Measurements from ENCODE around the gene LIFR. TPM values are rescaled to one million over a fixed set of nuclear protein-coding genes. Genes with fewer than 3 reads are reported as not detected.

The LIFR gene
- total RNA-seq, 4 donors from 2014 or later = 61.8 to 105 (median 78.0) TPM

GRCh38 chr5:38456657-38457399 is 99.6 kb downstream of the LIFR start:
- no peaks in the 10 kb centered on the region for H3K4me1 ChIP-seq
- 82 to 91% methylated on average over 3 to 4 of the region's 4 CpGs for WGBS, 2 donors (ENCODE audit: low coverage in 1 of 2)
- no peak overlapping the region for H3K27ac ChIP-seq
- H3K36me3 ChIP-seq = no peaks in the 10 kb centered on the region
- H3K4me3 ChIP-seq = no peak overlapping the region
- no peak for TF ChIP-seq POLR2AphosphoS5 (IDR thresholded peaks at IDR 0.05)
- TF ChIP-seq POLR2A (IDR thresholded peaks at IDR 0.05) = no peak
- no peak for TF ChIP-seq CTCF (IDR thresholded peaks at IDR 0.05)
- TF ChIP-seq EP300 (IDR thresholded peaks at IDR 0.05) = no peak
- ATAC-seq = no peak
- no peaks in the 10 kb centered on the region for H3K9me3 ChIP-seq
- H3K27me3 ChIP-seq = no peaks in the 10 kb centered on the region

DNA sequence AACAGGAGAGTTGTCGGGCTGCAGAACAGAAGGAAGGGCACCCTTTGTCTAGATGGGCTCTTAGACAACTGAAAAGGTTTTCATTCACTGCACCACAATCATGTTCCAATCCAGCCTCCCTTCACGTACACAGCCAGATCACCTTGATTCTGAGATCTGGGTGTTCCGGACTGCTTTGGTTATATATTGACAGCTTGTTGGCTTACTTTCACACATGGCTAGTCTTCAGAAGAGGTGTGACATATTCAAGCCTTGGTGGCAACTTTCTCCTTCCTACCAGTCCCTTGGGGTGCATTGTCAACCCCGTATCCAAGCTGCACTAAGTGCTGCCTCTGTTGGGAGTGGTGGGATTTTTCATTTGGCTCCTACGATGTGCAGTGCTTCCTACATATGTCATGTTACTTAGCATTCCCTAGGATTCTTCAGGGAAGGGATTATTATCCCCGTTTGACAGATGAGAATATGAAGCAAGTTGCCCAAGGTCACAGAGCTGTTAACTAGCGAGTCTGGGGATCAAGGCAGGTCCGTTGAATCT is 100.6 kb downstream of the LIFR start:
- TF ChIP-seq POLR2AphosphoS5 (IDR thresholded peaks at IDR 0.05) = no peak
- no peak for TF ChIP-seq POLR2A (IDR thresholded peaks at IDR 0.05)
- TF ChIP-seq EP300 (IDR thresholded peaks at IDR 0.05) = no peak
- TF ChIP-seq CTCF (IDR thresholded peaks at IDR 0.05) = no peak
- Histone ChIP-seq H3K9me3 (no peaks in the 10 kb centered on the region), H3K4me1 (no peaks in the 10 kb centered on the region), H3K4me3 (no peak overlapping the region), H3K36me3 (no peaks in the 10 kb centered on the region), H3K27me3 (no peaks in the 10 kb centered on the region), H3K27ac (no peak overlapping the region)
- 77 to 80% methylated on average over 5 to 8 of the region's 8 CpGs for WGBS, 2 donors (ENCODE audit: low coverage in 1 of 2)
- ATAC-seq = no peak

GRCh38 chr5:38453921-38454320 is 102.5 kb downstream of the LIFR start:
- no peak for ATAC-seq
- whole genome bisulfite sequencing, 2 donors (ENCODE audit: low coverage in 1 of 2) = 83 to 84% methylated on average over 1 to 3 of the region's 11 CpGs

DNA sequence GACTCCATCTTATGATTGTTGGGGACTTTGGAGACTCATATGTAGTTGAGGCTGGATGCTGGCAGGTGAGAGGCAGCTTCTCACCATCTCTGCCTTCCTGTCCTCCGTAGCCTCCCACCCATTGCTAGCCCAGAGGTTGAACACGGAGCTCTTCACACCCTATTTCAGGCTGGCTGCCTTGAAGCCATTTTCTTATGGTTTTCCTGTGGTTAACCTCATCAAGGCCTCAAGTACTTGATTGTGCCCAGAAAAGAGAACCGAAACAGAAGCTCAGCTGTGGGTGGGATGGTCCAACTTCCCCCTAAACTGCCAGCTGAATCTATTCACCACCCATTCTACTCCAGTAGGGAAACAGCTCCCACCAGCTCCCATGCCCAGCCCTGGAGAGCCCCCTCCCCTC is 102.9 kb downstream of the LIFR start:
- no peak for ATAC-seq
- Histone ChIP-seq H3K4me3 (no peak overlapping the region), H3K27me3 (no peaks in the 10 kb centered on the region), H3K27ac (no peak overlapping the region), H3K9me3 (no peaks in the 10 kb centered on the region), H3K4me1 (peaks cover 0 to 5% (median 0%) of the 10 kb centered on the region in 3 donors), H3K36me3 (no peaks in the 10 kb centered on the region)
- WGBS, 2 donors (ENCODE audit: low coverage in 1 of 2) = 88 to 90% methylated on average over 2 of the region's 3 CpGs
- TF ChIP-seq EP300 (IDR thresholded peaks at IDR 0.05) = no peak
- no peak for TF ChIP-seq POLR2AphosphoS5 (IDR thresholded peaks at IDR 0.05)
- no peak for TF ChIP-seq POLR2A (IDR thresholded peaks at IDR 0.05)
- no peak for TF ChIP-seq CTCF (IDR thresholded peaks at IDR 0.05)

More at GRCh38 chr5:38453921-38454320, 102.5 kb downstream of the LIFR start:
- TF ChIP-seq EP300 (IDR thresholded peaks at IDR 0.05) = no peak
- TF ChIP-seq POLR2A (IDR thresholded peaks at IDR 0.05) = no peak
- TF ChIP-seq POLR2AphosphoS5 (IDR thresholded peaks at IDR 0.05) = no peak
- no peak for TF ChIP-seq CTCF (IDR thresholded peaks at IDR 0.05)
- peaks cover 0 to under 1% (median 0%) of the 10 kb centered on the region in 3 donors for H3K4me1 ChIP-seq
- no peak overlapping the region for H3K27ac ChIP-seq
- no peaks in the 10 kb centered on the region for H3K9me3 ChIP-seq
- H3K36me3 ChIP-seq = no peaks in the 10 kb centered on the region
- H3K27me3 ChIP-seq = no peaks in the 10 kb centered on the region
- H3K4me3 ChIP-seq = no peak overlapping the region

DNA sequence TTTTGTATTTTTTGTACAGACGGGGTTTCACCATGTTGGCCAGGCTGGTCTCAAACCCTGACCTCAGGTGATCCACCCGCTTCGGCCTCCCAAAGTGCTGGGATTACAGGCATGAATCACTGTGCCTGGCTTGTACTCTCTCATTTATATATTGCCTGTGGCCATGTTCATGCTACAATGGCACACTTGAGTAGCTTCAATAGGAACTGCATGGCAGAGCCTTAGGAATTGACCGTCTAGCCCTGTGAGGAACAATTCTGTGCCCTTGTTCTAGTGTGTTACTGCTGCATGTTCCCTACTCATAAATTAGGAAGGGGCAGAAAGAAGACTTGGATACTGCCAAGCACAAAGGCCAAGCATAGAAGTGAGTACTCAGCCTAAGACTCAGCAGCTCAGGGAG is 104.2 kb downstream of the LIFR start:
- H3K4me1 ChIP-seq = peaks cover 0 to 12% (median 0%) of the 10 kb centered on the region in 3 donors
- 80 to 90% methylated on average over 1 to 2 of the region's 4 CpGs for WGBS, 2 donors (ENCODE audit: low coverage in 1 of 2)

More for the DNA sequence above, 104.2 kb downstream of the LIFR start:
- Histone ChIP-seq H3K27ac (no peak overlapping the region), H3K9me3 (no peaks in the 10 kb centered on the region), H3K4me3 (no peak overlapping the region), H3K36me3 (no peaks in the 10 kb centered on the region), H3K27me3 (no peaks in the 10 kb centered on the region)
- no peak for ATAC-seq
- TF ChIP-seq CTCF (IDR thresholded peaks at IDR 0.05) = no peak
- no peak for TF ChIP-seq EP300 (IDR thresholded peaks at IDR 0.05)
- TF ChIP-seq POLR2A (IDR thresholded peaks at IDR 0.05) = no peak
- no peak for TF ChIP-seq POLR2AphosphoS5 (IDR thresholded peaks at IDR 0.05)
